Activated CD8-positive, alpha-beta memory T cell treated with anti-CD3 and anti-CD28 coated beads for 36 hours (primary cell): ENCODE data around the gene BMPER. TPM values are rescaled to one million over a fixed set of nuclear protein-coding genes. Genes with fewer than 3 reads are reported as not detected.

ENCODE experiments used
- CTCF ChIA-PET: fragments of 350-600 bp; sonication (Branson Sonifier 250); formaldehyde crosslinking; loops from one replicate; lab custom pipeline; 2021; ENCODE audit warnings: antibody characterized with exemption; lab: Charles Lee
- POLR2A ChIA-PET: fragments of 350-600 bp; sonication (Branson Sonifier 250); formaldehyde crosslinking; loops from one replicate; lab custom pipeline; 2021; ENCODE audit warnings: antibody characterized with exemption; lab: Charles Lee
- total RNA-seq, 2 experiments: library from RNA; stranded (reverse); gene quantifications; one replicate each; pipeline ENCODE4 v1.2.3, GENCODE V29; 2021

Gene BMPER
- total RNA-seq, 2 experiments from 2014 or later, result not detected

DNA sequence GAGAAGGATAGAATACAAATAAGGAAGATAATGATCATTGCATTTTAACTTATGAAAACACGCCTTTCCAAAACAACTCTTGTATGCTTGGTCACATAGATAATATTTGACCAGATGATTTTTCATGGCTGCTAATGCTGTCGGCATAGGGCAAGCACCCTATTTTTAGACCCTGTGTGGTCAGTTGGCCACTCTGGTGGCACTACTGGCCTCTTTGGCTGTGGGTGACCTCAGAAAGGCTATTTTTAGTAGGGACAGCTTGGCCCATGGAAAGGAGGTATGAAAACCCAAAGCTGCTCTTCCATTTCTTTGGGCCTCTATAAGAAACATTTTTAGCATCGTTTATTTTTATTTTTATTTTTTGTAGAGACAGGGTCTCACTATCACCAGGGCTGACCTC is 12.3 kb downstream of the BMPER start:
- ChIA-PET CTCF (no interaction called here), POLR2A (no interaction called here)

DNA sequence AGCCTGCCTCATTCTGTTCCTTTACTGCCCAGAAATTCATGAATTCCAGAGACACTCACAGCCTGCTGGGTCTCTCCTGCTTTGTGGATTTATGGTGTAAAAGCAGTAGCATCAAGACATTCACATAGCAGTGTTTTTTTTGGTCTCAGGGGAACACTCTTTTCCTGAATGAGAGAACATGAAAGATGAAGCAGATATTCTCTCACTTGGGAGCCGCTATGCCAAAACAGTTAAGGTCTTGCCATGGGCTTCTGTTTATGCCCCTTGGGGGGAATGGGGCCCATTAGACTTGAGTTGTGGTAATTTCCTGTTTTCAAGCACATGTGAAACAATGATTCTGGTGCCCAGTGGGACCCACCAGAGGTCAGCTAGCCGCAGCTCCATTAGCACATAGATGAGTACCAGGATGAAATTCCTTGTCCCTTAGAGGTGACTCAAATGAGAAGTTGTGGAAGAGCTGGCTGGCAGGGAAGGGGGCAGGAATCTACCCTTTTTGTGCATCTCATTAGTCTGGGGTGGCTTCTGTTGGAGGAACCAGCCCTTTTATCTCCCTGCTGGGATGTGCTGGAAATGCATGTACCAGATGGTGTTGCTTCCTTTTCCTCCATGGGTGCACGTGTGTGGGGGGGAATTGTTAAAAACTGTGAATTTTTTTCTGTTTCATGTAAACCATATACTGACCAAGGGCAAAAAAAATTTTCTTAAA is 13.3 kb downstream of the BMPER start:
- ChIA-PET CTCF (no interaction called here), POLR2A (no interaction called here)

DNA sequence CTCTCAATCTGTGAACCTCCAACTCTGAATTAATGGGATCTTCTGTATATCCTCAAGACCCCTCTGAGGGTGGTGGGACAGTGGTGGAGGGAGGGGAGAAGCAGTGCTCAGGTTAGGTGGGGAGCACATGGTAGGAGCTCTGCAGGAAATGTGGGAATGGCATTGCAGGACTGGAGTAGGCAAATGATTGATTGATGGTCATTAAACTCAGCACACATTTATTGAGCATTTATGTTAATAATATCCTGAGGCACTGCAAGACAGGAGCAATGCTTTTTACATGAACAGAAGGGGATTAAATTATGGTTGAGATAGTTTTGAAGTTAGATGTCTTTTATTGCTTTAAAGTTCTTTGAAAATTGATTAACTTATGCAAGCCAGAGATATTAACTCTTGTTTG is 14.1 kb downstream of the BMPER start:
- ChIA-PET POLR2A (no interaction called here), CTCF (no interaction called here)

DNA sequence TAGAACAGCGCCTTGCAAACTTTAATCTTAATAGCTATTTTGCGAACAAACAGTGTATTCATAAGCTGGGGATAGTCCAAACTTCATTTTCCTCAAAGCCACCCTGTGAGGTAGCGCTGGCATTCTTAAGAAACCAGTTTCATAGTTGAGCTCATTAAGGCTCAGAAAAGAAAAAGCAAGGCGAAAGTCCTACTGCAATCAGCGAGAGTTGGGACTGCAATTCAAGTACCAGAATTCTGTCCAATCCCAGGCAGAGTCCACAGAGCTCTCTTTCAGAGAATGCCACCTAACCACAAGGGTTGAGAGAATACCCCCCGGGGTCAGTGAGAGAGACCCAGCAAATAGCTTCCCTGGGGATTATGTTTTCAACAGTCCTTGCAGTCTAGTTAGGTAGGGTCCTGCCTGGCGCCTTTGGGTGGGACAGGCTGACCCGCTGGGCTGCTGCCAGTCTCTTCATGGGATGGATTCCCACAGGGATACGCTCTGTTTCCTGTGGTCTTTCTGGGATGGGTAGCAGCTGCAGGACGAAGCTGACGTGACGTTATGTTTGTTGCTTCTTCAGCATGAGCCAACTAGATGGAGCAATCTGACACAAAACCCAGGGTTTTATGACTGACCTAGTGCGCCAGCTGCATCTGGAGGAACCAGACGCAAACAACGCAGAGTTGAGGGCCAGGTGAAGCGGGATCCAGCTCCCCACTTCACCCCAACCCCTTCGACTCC is 16.0 kb downstream of the BMPER start:
- POLR2A ChIA-PET, result no interaction called here
- CTCF ChIA-PET, result no interaction called here

DNA sequence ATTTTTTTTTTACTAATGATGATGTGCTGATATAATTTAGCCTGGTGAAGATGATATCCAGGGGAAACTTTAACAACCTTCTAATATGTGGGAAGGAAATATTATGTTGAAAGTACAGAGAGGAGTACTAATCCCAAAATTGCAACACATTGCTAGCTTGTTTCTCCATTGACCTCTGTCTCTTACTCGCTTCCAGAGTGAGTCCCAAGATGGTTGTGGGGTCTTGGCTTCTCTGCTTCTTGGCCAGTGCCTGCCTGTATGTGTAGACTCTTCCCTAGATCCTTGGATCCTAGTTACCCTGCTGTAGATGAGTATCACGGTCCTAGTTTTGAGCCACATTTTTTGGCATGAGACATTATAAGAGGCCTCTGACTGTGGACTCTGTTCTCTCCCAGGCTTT is 17.5 kb downstream of the BMPER start:
- CTCF ChIA-PET, result no interaction called here
- POLR2A ChIA-PET, result no interaction called here

DNA sequence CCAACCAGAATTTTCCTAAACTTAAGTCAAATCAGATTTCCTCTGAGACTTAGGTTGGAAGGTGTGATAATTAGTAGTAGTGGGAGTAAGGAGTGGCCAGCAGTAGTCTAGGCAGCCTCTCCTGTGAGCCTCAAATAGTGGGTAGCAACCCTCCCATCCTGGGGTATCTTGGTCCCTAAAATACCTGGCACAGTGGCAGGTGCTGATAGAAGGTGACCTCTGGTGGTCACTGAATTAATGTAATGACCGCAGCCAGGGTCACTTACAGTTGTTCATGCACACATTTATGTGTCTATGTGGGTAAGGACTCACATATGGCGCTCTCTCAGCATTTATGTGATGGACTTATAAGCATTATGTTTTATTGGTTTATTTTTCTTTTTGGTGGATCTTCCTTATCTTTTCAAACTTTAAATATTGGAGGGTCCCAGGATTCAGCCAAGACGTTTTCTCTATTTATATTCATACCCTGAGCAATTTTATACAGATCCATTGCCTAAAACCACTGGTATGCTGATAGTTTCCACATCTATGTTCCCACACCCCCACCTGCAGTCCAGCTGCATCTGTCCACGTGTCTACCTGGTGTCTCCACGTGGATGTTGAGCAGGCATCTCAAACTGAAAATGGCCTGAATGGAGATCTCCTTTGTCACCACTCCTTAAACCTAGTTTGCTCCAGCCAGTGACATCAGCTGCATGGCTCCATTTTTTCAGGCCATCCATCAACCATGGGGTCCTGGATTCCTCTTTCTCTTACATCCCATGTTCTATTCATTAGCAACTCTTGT is 18.3 kb downstream of the BMPER start:
- POLR2A ChIA-PET, result no interaction called here
- CTCF ChIA-PET, result no interaction called here

DNA sequence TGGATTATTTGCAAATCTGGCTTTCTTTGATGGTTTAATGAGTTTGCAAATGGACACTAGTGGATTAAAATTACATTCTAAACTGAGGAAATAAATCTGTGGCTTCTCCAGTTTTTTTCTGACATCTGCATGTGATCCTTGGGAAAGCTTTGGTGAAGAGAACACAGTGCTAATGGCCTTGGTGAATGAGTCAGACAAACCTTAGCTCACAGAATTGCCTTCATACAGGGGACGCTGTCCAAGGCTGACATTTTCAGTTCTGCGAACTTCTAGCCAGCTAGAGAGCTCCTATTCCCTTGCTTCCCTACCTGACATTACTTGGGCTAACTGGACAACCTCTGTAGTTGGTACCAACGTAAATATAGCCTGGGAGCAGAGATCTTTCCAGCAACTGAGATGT is 21.2 kb downstream of the BMPER start:
- CTCF ChIA-PET, result no interaction called here
- POLR2A ChIA-PET, result no interaction called here

DNA sequence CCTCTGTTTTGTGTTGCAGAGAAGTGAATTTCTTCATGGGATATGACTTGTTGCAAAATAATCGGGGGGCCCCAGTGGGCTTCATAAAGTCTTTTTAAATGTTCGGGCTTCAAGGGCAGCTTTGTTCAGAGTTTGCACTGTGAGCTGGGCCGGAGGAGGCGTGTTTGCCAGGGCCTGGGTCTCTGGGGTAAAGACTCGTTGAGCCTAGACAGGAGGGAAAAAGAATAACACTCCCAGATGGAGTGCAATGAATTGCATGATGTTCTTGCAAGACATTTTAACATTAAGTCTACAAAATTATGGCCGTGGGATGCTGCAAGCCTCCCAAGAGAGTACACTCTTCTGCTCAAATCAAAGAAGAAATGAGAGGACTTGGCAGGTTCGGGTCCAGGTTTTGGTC is 23.6 kb downstream of the BMPER start:
- ChIA-PET POLR2A (no interaction called here), CTCF (no interaction called here)

DNA sequence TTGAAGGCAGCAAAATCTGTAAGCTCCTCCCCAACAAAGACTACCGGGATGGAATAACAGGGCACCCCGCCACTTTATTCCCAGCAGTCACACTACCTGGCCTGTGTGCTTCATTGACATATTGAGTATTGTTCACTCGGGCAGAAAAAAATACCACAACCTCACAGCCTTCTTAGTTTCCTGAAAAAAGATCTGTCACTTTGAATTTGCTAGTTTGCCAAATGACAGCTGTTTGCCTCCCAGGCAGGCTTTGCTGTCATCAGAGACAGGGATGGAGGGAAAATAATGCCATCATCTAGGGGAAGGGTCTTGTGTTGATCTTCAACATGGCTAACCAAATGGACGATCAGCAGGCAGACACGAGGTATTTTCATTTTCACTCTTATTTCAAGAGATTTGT is 26.9 kb downstream of the BMPER start:
- ChIA-PET CTCF (interaction anchor here (1.7 to 2.1 kb wide), 3 partner anchors 10 to 746 kb away, joined by 4 to 6 read pairs (median 5); no protein-coding TSS in a partner anchor), POLR2A (no interaction called here)

DNA sequence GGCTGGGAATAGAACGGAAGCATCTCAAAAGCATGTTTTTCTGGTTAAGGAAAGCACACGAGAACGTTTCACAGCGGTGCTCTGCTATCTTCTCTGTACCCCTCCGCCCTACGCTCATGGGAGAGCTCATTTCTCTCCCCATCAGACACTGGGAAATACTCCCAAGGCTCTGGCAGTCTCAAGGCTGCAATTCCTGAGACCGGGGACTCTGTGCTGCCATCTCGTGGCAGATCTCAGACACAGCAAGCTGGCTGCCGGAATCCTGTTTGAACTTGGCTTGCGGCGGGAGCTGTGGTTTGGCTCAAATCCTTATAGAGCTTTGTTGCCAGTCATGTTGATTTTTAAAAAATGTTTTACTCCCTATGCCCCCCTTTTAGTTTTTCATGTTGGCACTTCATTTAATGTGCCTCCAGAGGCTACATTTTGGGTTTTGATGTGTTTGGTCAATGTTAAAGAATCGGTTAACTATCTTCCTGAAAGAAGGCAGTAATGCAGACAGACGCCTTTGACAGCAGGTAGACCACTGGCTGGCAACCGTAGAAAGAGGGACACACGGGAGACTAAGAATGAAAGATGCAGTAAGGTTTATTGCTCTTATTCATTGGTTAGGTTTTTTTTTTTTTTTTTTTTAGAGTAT is 27.6 kb downstream of the BMPER start:
- ChIA-PET CTCF (interaction anchor here (0.6 to 2.1 kb wide), 5 partner anchors 9 to 747 kb away, joined by 3 to 6 read pairs (median 4); no protein-coding TSS in a partner anchor), POLR2A (no interaction called here)

DNA sequence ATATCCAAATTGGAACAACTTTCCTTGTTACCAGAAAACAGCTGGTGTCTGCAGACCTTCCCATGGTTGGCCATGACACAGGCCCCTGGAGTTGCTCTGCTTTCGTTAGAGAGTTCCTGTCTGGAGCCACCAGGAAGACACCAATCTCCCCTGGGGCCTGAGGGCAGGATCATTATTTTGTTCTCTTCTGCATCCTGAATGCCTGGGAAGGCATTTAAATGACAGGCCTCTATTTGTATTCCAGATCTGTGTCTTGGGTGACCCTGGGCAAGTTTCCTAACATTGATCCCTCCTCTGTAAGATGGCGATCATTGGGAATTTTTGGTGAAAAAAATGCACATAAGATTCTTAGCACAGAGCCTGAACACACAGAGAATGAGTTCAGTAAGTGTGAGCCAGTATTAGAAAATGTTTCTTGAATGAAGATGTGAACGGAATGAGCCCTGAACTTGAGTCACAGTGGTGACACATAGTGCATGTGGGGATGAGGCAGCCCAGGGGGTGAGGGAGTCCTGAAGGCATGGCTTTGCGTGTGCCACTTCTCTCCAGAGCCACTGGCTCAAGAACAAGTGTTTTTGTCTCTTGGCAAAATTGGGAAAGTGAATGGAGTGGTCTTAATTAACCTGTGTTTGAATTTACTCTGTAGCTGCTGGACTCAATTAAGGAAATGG is 28.4 kb downstream of the BMPER start:
- ChIA-PET CTCF (interaction anchor here (0.6 to 1.8 kb wide), 4 partner anchors 8 to 690 kb away, joined by 3 to 5 read pairs (median 4); no protein-coding TSS in a partner anchor), POLR2A (no interaction called here)

DNA sequence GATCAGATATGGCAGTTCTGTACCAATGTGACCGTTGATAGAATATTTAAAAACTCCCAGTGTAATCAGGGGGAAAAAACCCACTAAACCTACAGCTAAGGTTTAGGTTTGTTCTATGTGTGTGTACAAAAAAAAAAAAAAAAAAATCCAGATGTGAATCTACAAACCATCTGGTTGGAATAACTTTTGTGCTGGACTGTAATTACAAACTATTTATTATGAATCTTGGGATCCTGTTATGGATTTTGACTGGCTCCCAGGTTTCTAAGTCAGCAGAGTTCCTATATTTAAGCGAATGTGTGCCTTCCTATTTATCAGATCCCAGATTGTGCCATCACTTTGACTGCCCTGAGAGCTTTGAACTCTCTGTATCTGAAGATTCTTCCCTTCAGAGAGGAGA is 29.1 kb downstream of the BMPER start:
- CTCF ChIA-PET, result no interaction called here
- POLR2A ChIA-PET, result no interaction called here

DNA sequence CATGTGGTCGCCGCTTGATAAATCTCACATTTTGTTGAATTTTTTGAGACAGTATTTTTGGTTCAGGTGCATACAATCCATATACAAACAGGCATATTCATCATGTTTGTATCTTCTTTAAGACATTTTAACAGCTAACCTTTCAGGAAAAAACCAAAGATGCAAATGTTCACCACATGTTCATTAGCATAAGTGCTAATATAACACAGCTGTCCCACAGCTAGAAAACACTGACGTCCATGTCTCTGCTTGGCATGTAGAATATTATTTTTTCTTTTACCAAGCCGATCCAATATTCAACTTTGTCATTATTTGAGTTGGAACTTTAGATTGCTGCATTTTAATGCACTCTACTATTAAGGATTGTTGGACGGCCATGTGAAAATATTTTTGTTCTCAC is 31.2 kb downstream of the BMPER start:
- ChIA-PET POLR2A (no interaction called here), CTCF (no interaction called here)

DNA sequence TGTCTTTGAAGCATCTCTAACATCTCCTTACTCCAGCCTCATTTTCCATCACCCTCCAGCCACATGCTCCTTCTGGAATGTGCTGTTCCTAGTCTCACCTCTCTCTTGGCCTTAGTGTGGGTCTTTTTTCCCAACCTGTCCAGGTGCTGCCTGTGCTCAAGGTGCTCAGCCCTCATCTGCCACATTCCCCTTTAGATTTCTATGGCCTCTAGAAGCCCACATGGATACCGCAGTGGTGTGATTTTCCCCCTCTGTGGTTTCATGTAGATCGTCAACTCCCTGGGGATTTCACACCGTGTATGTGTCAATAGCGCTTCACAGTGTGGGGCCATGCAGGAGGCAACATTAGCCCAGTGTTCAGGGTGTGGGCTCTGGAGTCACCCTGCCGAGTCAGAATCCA is 32.5 kb downstream of the BMPER start:
- ChIA-PET CTCF (no interaction called here), POLR2A (no interaction called here)

DNA sequence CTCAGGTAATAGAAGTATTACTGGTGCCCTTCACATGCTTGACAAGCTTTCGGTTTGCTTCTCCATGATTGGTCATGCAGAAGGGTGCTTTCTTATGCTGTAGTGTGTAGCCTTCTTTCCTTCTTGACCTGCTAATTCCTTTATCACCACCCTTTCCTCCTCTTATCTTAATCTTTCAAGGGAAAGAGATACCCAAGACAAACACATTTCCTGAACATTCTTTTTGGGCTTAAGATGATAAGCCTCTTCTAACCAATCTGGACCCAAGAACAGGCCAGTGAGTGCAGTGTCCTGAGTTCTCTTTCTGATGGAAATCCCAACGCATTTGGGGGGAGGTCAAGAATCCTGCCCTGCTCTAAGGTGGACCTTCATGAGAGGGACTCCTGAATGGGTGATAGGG is 33.8 kb downstream of the BMPER start:
- CTCF ChIA-PET, result no interaction called here
- POLR2A ChIA-PET, result no interaction called here

DNA sequence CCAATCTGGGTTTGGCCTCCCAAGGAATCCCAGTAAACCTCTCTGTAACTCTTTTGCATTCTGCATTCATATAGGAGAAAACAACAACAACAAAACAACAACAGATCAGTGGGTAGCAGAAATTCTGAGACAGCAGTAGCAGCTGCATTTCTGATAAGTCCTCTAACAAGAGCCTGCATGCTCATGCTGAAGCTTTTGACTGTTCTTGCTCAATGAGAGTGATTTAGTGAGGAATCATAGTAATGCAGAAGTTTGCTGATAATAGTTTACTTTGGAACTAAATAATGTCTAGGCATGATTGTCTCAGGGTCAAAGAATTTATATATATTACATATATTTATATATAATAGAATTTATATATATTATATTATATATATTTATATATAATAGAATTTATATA is 35.2 kb downstream of the BMPER start:
- ChIA-PET CTCF (no interaction called here), POLR2A (no interaction called here)

DNA sequence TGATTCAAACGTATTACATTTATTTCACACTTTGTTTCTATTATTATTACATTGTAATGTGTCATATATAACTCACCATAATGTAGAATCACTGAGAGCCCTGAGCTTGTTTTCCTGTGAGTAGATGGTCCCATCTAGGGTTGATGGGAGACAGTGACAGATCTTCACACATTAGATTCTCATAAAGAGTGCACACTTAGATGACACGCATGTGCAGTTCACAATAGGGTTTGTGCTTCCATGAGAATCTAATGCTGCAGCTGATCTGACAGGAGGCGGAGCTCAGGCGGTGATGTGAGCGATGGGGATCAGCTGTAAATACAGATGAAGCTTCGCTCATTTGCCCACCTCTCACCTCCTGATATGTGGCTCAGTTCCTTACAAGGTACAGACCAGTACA is 36.1 kb downstream of the BMPER start:
- POLR2A ChIA-PET, result no interaction called here
- CTCF ChIA-PET, result interaction anchor here (0.9 kb wide), 1 partner anchor 9 kb away, joined by 4 read pairs; no protein-coding TSS in a partner anchor

DNA sequence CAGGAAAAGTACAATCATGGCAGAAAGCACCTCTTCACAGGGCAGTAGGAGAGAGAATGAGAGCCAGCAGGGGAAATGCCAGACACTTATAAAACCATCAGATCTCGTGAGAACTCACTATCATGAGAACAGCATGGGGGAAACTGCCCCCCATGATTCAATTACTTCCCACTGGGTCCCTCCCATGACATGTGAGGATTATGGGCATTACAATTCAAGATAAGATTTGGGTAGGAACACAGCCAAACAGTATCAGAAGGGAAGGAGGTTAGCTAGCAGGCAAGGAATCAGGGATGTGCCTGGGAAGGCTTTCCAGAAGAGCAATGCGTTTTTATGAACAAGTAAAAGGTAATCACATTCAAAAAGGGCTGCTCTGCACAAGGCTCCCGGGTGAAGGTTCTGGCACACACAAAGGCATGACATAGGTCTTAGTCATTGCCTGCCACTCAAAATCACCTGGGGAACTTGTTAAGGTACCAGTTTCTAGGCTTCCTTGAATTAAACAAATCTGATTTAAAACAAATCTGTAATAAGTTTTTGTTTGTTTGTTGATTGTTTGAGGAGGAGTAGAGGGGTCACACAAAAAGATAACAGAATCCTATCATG is 40.9 kb downstream of the BMPER start:
- ChIA-PET CTCF (no interaction called here), POLR2A (no interaction called here)
